Renal cortical epithelial cell (primary cell): Measurements from ENCODE around the gene PMPCA. TPM values are rescaled to one million over a fixed set of nuclear protein-coding genes. Genes with fewer than 3 reads are reported as not detected.
"Not testable (repeated sequence)": the region's sequence is repeated elsewhere in the genome, so short reads cannot be mapped to it uniquely, and the experiment has no call there.

Experiments used
- DNase-seq: peaks from one replicate; pipeline ENCODE4 v3.0.0-alpha.2; 2011; ENCODE audit warnings: low read depth
- total RNA-seq: library from RNA; depleted of rRNA; stranded (reverse); fragments of >200 nt; gene quantifications from 2 replicates; pipeline ENCODE4 v1.2.3, GENCODE V29; 2014

Gene PMPCA
- total RNA-seq, 1 donor from 2014 or later, result 45.8 TPM

GRCh38 chr9:136394312-136395019, 16.0 kb upstream of the PMPCA start:
- no peak for DNase-seq

- no peak for DNase-seq
Measured at GRCh38 chr9:136395020-136395340, 15.5 kb upstream of the PMPCA start.

GRCh38 chr9:136395345-136396218, 14.9 kb upstream of the PMPCA start:
- DNase-seq, result no peak

GRCh38 chr9:136396219-136396515, 14.3 kb upstream of the PMPCA start:
- DNase-seq, result no peak

GRCh38 chr9:136397643-136398042, 12.8 kb upstream of the PMPCA start:
- DNase-seq, result no peak

GRCh38 chr9:136398286-136398685, 12.2 kb upstream of the PMPCA start:
- no peak for DNase-seq

GRCh38 chr9:136399176-136400037, 11.1 kb upstream of the PMPCA start:
- DNase-seq, result no peak

- DNase-seq, result peak; percentile 59
Measured at GRCh38 chr9:136400038-136400834, 10.2 kb upstream of the PMPCA start, which contains the start of gene SNAPC4. TSS of gene SNAPC4 (minus strand) at chr9:136400170. CDS start at chr9:136398428, 1,742 bp downstream.

- no peak for DNase-seq
Measured at GRCh38 chr9:136401173-136401922, 9.1 kb upstream of the PMPCA start.

GRCh38 chr9:136402067-136402466, 8.4 kb upstream of the PMPCA start:
- no peak for DNase-seq

- no peak for DNase-seq
Measured at GRCh38 chr9:136403538-136403914, 6.9 kb upstream of the PMPCA start.

GRCh38 chr9:136403915-136404800, 6.3 kb upstream of the PMPCA start:
- no peak for DNase-seq

GRCh38 chr9:136404801-136405136, 5.7 kb upstream of the PMPCA start:
- no peak for DNase-seq

GRCh38 chr9:136405481-136405880, 5.0 kb upstream of the PMPCA start:
- DNase-seq, result no peak

GRCh38 chr9:136405904-136406303, 4.6 kb upstream of the PMPCA start:
- not testable (repeated sequence) for DNase-seq

- DNase-seq, result not testable (repeated sequence)
Measured at GRCh38 chr9:136407061-136407460, 3.4 kb upstream of the PMPCA start.

- DNase-seq, result no peak
Measured at GRCh38 chr9:136407911-136408310, 2.5 kb upstream of the PMPCA start.

GRCh38 chr9:136409557-136410455, 652 bp upstream of the PMPCA start:
- DNase-seq, result peak; percentile 19

- DNase-seq, result no peak
Measured at GRCh38 chr9:136411378-136411777, 920 bp downstream of the PMPCA start.
